ENCODE results near the gene PLEKHA6.

PLEKHA6 gene

DNA sequence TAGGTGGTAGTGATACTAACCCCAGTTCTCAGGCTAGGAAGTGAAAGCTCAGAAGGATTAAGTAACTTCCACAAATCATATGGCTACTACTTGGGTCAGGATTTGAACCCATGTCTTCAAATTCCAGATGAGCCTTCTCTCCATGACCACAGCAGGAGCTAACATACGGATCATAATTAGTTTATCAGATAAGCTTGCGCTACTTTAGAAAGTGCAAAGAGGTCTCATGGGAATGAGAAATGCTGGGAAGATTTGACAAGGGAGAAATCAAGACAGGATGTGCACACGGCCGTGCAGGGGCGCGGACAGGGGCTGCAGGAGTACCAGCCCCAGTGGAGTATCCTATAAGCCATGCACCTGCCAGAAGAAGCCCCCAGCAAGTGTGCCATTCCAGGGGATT, 5.2 kb downstream of the PLEKHA6 start:
- DNase-seq = no peak

DNA sequence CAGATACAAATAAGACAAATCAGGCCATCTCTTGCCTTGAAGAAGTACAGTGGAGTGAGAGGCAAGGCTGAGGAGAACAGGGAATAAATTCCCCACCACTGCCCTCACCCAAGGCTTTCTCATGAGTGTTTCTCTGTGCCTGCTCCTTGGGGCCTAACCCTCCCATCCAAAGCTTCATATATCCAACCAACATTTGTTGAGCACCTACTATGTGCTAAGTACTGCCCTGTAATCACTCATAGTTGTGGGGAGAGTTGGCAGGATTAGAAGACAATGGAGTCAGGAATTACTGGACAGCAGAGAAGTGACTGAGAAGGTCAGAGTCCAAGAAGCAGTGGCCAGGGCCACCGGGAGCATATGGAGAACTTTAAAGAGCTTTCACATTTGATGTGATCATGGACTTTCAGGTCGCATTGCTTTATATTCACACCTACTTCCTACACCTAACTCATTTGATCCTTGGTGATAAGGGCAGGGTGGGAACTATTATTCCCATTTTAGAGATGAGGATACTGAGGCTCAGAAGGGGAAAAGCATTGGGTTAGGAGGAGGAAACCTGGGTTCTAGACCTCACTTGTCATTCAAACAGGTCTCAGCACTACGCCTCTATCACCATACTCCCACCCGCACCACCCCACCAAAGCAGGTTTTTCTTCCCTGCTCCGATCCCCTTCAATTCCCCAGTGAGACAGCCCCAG, 6.4 kb downstream of the PLEKHA6 start:
- DNase-seq = no peak

DNA sequence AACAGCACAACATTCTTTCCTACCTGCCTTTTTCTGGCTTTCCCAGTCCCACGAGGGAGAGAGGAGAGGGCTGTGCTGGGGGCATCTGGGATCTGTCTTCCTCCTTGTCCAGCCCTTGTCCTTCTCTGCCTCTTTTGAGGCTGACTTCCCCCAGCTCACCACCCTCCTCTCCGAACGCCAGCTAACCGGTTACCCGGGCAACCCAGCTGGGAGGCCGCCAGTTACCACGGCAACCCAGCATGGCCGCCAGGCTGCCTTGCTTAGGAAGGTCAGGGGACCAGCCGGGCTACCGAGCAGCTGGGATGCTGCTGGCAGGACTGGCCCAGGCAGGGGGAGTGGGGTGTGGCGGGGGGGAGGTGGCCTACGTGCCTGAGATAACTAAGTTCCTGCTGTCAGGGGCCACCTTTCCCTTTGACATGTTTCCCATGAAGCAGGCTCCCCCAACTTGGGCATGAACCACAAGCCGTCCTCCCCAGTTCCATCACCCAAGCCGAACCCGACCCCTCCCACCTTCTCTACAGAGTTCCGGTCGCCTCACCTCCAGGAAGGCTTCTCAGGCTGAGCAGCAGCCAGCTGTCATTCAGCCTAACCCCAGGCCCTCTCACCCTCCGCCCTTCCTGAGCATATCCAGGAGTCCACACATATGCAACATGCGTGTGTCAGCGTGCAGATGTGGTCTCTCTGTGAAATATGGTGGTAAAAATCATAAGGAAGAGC, 8.7 kb downstream of the PLEKHA6 start:
- DNase-seq = peak; percentile 88

DNA sequence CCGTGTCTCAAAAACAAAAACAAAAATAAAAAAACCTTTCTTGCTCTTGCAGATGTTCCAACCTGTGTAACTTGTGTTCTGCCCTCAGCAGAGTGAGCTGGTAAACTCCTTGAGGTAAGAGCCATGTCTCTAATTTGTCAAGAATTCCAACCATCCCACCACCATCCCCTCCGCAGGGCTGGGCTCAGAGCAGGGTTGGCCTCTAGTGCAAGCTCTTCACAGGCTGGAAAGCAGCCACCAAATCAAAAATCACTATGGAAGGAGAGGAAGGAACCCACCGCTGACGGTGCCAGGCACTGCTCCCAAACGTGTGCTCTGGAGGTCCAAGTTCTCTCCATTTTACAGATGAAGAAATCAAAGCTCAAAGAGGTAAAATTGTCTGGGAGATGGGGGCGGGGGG, 9.4 kb downstream of the PLEKHA6 start:
- DNase-seq = no peak

DNA sequence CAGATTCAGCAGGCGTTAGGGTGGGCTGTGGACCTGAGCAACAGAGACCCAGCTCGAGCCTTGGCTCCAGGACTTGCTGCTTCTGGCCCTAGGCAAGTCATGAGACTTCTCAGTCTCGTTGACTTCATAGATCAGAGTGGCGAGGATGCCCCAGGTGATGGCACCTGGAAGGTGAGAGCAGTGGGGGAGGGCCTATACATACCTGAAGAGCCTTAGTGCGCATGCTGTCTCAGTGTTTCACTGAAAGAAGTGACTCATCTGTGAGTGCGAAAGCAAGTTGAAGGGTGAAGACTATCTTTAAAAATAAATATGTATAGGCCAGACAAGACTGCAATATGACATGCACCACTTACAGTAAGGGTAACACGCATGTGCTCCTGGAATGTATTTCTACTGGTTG, 10.1 kb downstream of the PLEKHA6 start:
- DNase-seq = no peak

DNA sequence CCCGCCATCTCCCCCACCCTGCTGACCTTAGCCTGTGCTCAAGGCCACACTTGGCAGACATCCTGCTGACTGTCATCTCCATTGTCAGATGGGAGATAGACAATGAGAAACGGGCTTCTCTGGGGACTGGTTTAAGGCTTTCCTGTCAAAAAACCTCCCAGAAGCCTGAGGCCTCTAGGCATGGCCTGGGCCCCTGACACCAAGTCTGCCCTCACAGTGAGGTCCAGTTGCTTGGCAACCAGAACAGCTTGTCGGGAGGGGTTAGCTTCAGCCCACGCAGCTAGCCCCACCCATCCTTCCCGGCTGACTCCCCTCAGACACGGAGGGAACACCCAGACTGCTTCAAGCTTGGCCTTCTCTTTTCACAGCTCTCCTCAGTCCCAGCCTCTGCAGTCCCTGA, 11.0 kb downstream of the PLEKHA6 start:
- peak; percentile 24 for DNase-seq

DNA sequence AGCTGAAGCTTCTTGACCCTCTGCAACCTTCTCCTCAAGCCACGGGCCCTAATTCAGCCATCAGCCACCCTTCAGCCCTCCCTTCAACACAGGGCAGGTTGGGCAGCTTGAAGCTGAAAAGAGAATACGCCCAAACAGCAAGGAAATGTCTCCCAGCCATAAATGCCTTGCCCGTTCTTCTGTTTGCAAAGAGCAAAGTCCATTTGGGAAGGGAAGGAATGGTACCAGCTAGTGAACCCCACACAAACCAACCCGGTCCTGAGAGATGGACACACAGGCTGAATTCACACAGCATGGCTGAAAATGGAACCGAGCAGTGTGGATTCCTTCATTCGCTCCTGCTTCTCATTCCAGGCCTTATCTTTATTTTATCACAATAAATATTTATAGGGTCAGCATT, 11.5 kb downstream of the PLEKHA6 start:
- DNase-seq = no peak

DNA sequence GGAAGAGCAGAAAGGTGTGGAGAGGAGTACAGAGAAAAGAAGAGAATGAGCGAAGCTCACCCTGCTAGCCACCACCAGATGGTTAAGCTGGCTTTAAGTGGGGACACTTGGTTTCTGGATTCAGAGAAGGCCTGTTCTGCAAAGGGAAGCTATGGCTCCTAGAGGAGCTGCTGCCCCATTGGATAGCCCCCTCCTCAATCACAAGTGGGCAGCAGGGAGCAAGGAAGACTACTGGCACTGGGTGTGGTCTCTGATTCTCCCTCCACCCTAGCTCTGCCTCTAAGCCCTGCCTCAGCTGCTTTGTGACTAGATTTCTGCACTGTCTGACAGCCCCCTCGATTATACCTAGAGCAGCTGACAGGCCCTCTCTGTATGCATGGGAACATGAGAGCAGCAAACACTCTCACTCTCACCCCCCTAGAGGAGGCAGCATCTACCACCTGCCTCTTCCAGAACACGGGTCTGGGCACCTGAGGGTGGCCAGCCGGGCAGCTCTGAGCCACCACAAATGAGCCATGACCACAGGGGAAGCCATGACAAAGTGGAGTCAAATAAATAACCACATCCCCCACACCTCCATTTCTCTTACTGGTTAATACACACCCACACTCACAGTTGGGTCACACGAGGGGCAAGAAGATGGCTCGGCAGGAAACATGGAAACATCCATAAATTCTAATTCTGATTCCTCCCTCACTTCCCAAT, 13.6 kb downstream of the PLEKHA6 start:
- no peak for DNase-seq

DNA sequence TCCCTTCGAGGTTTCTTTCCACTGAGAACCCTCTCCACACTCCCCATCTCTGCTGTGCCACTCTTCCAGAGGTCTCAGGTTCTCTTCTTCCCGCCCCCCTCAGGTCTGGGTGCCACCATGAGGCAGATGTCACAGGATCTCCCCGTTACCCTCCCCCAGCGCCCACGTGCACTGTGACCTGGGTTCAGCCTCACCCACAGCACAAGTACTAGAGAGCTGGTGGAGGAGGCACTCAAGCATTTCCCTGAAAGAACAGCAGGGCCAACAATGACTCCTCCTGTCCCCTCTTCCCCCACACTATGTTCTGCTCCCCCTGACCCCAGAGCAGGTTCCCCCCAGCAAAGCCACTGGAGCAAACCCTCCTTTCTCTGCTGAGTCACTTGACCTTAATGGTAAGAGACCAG, 14.3 kb downstream of the PLEKHA6 start:
- no peak for DNase-seq

DNA sequence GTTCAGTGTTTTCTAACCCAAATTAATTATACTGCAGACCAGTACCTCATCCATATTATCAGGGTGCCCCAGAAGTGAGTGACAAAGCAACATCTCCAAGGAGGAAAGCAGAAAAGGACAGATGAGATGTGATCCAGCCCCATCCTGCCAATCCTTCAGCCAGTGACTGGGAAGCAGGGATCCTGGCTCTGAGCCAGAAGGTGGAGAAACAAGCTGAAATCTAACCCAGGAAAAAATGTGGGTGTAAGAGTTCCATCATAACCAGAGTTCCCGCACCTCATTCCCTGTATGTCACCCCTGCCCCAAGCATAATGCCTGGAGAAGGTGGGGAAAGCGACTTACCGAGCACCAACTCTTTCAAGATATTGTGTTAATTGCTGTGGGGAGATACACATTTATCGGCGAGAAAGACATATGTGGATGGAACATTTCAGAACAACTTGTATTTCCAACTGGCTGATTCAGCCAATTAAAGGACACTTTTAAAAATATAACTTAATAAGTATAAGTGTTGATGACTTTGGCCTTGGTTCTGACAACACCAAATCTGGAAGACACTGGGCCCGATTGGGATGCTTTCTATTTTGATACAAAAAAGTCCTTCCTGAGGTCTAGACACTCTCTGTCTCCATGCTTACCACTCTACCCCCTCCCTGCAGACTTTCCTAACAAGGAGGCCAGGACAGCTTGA, 14.9 kb downstream of the PLEKHA6 start:
- no peak for DNase-seq

DNA sequence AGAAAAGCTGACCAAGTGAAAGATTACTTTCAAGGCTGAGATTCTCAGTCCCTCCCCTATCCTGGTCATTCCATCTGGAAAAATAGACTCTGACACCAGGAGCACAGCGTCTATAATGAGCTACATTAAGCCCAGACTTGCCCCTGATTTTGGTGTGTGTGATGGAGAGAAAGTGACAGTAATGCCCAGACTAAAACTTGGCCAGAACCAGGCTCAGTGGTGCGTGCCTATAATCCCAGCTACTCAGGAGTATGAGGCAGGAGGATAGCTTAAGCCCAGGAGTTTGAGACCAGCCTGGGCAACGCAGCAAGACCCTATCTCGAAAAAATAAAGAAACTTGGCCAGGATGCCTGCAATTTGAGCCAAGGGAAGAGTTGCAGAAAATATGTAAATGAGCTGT, 15.9 kb downstream of the PLEKHA6 start:
- no peak for DNase-seq

DNA sequence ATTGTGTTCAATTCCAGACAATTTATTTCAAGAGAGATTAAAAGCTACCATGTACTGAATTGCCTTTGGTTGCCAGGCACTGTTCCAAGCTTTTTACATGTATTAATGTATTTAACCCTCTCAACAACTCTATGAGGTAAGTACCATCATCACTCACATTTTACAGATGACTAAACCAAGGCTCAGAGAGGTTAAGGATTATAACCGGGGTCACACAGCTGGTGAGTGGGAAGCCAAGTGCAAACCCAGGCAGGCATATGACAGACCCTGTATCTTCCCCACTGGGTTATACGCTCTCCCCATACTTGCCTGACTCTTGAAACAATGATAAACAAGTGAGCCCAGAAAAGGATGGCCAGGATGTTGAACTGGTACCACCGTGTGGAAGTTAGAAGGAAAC, 16.5 kb downstream of the PLEKHA6 start:
- DNase-seq = no peak

DNA sequence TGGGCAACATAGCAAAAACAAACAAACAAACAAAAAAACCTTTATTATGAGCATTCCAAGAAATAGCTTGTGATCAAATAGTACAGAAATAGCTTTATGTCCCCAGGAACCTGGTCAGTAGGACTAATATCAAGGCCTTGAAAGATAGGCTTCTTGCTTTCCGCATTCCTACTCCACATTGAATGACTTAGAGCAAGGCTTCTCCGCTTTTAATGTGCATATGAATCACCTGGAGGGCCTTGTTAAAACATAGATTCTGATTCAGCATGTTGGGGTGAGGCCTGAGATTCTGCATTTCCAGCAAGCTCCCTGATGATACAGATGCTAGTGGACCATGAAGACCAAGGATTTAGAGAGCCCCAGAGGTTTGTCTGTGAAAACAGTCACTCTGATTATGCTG, 17.4 kb downstream of the PLEKHA6 start:
- no peak for DNase-seq

DNA sequence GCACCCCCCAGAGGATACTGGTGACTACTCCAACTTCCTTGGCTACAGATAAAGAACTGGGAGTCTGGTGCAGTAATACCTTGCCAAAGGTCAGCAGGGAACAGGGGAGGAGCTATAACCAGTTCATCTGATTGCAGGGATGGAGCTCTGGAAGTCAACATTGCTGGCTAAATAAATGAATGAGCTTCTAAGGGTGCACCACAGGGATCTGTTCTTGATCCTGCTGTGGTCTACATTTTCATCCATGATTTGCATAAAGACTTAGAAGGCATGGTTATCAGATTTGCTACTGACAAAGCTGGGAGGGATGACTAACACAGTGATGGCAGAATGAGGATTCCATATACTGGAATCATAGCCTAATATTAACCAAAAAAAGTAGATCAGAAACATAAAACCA, 18.3 kb downstream of the PLEKHA6 start:
- DNase-seq = no peak

DNA sequence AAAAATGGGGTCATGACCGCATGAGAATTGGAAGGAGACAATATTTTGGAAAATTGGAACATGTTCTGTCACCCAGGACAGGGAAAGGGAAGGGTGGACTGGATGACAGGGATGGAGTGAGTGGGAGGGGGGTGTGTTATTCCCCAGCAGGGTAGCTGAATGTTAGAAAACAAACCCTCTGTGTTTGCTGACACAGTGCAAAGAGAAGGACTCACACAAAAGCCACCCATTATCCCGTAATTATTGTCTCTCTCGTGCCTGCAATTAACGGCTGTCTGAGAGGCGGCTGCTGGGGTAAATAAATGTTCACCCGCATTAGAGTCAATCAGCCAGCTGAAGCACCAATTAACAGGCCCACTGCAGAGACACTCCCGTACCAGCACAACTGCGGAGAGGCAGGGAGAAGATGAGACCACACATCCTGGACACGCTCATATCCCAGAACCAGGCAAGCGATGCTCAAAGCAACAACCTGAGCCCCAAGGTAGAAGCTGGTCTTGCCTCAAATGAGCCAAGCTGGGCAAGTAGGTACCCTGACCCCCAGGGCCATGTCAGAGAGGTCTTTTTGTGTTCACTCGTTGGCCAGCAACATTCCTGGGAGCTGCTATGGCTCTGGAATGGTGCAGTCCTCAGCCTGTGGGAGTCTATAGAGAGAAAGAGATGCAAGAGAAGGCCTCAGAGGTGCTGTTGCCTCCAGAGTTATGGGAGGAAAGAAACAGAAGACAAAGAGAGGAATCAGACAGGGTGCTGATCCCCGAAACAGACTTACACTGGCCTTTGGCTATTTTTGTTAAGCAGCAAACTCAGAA, 19.4 kb downstream of the PLEKHA6 start:
- peak; percentile 97 for DNase-seq

DNA sequence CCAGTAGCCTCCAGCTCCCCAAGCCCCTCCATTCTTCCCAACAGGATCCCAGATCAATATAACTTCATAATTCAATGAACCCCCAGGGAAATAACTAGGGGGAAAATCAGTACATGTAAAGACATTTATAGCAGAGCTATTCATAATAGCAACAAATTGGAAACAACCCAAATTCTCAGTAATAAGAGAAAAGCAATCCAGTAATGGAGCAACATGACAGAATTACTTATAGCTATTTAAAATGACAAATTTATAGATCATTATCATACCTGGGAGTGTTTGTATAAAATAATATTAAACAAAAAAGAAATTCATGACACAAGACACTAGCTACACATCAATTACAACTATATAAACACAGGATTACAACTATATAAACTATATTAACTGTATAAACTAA, 20.2 kb downstream of the PLEKHA6 start:
- DNase-seq = no peak

DNA sequence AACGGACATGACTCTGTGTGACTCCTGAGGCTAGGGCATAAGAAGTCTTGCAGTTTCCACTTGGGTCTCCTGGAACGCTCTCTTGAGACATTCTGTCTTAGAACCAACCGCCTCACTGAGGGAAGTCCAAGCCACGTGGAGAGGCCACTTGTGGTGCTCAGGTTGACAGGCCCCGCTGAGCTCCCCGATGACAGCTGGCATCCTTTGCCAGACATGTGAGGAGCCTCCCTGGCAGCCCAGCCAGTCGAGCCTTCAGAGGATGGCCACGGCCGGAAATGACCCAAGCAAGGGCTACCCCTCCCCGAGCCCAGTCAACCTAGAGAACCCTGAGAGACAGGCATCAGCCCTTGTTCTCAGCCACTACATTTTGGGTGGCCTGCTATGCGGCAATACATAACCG, 20.7 kb downstream of the PLEKHA6 start:
- no peak for DNase-seq

DNA sequence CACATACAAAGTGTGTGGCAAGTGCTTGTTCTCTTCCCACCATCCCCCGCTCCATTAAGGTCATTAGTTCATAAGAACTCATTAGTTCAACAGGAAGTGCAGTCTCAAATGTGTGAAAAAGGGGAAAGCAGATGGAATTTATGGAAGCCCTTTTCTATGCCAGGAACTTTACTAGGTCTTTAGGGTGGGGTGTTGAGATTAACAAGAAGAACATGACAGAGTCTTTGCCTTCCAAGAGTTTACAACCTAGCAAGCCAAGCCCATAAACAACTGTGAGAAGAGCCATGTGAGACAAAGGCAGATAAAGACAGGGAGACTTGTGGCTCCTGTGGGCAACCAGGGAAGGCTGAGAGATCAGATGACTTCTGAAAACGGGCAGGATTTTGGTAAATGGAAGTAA, 21.4 kb downstream of the PLEKHA6 start:
- no peak for DNase-seq

DNA sequence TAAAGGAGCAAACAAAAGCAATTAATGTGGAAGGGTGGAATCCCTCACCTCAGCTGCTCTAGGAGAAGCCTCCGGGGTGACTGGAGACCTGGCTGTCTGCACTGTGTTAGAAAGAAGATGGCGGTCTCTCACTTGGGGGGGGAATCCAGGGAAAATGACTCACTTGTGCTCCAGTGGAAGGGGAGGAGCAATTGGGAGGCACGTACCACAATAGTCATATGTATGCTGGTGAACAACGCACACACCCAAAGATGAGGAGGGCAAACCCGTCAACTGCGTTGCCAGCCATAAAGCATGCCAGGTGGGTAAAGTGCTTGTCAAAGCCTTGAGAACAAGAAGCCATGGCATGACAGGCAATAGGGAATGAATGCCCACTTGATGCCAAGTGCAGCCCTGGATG, 22.1 kb downstream of the PLEKHA6 start:
- no peak for DNase-seq

DNA sequence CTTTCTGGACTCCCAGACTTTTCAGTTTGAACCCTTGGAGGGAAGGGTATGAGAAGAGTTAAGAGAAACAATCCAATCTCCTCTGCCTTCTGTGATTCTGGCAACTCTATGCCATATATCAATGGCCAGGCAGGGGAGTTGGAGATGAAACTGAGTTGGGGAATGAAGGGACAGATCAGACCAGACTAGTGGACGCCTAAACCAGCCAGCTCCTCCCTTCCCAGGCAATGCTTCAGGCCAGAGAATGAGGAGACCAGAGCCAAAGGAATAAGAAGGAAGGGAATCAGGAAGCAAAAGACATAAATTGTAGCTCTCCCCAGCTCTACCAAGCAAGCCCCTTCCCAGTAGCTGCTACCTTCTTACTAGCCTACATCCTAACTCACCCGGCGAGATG, 22.7 kb downstream of the PLEKHA6 start:
- no peak for DNase-seq

DNA sequence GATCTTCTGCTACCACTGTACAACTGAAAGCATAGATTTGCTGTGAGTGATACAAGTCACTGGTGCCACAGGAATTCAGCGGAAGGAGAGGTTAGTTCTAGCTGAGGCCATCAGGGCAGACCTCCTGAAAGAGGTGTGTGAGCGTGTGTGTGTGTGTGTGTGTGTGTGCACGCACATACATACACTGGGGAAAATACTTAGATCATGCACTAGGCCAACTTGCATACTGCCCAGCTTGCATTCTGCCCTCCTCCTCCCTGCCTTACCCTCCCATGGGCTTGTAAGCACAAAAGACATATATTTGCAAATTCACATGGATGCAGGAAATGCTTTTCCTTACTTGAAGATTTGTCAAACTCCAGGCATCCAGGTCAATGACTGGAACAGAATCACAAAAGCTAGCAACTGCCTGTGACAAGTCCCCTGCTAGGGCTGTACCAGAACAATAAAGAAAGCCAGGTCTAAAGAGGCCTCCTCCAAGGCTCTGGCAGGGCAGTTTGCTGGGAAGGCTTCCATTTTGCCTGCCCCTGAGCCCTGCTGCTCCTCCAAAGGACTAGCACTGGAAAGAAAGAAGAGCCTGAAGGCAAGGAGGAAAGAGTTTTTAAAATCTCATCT, 23.2 kb downstream of the PLEKHA6 start:
- no peak for DNase-seq

DNA sequence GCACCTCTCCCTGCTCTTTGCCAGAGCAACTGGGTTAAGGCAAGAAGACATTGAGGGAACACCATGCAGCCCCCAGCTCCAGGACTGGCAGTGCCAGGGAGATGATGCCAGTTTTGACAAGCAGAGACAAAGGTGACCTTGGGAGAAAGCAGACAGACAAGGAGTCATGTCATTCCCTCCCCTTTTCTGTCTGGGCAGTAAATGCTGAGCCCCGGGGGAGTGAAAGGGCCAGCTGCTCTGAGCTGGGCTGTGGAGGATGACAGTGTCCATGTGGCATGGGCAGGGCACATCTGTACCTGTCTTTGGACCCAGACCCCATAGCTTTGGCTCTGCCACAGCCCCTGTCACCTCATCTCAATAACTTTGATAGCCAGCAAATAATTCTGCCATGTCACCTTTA, 24.2 kb downstream of the PLEKHA6 start:
- DNase-seq = no peak
